IMR-90 (cell line): ENCODE results near the gene KCNE2. TPM values are rescaled to one million over a fixed set of nuclear protein-coding genes. Genes with fewer than 3 reads are reported as not detected.

Source experiments
- ATAC-seq: fragments of 200-7000 bp; cut with Tn5 transposase; 2 replicates; pipeline ENCODE4 v1.9.1; 2020; ENCODE audit warnings: low read depth, mild to moderate bottlenecking, moderate library complexity
- BruUV-seq: library from RNA; stranded (reverse); fragments of 400-500 nt; replicated peaks from 2 replicates; lab custom pipeline; 2021; lab: Mats Ljungman, UMichigan
- CTCF ChIA-PET: fragments of 300-600 bp; formaldehyde crosslinking; extraction: SDS; loops from one replicate; lab custom pipeline; 2021; ENCODE audit warnings: antibody characterized with exemption; lab: Yijun Ruan, JAX
- POLR2A ChIA-PET: fragments of 300-600 bp; sonication (Branson Sonifier 250); formaldehyde crosslinking; loops from one replicate; lab custom pipeline; 2022; ENCODE audit warnings: antibody characterized with exemption; ENCODE audit not compliant: unreplicated experiment; lab: Charles Lee
- DNase-seq: peaks from one replicate; pipeline ENCODE4 v3.0.0; 2013
- H2AFZ ChIP-seq: replicated peaks from 2 replicates; pipeline ENCODE3; 2013; ENCODE audit warnings: low read length, mild to moderate bottlenecking; ENCODE audit not compliant: poor library complexity
- H2AK5ac ChIP-seq: 2 replicates; pipeline ENCODE4 v1.6.1; 2013; ENCODE audit warnings: low read depth, low read length, inconsistent platforms
- H2AK9ac ChIP-seq: replicated peaks from 2 replicates; pipeline ENCODE3; 2013; ENCODE audit warnings: mild to moderate bottlenecking, low read depth, low read length, moderate library complexity; ENCODE audit not compliant: poor library complexity
- H2BK120ac ChIP-seq: 2 replicates; pipeline ENCODE4 v1.6.1; 2013; ENCODE audit warnings: low read depth, low read length, inconsistent platforms
- H2BK15ac ChIP-seq: 3 replicates; pipeline ENCODE4 v1.6.1; 2013; ENCODE audit warnings: low read depth, low read length, inconsistent platforms
- H2BK20ac ChIP-seq: 2 replicates; pipeline ENCODE4 v1.6.1; 2013; ENCODE audit warnings: low read depth, mild to moderate bottlenecking, inconsistent platforms, low read length, moderate library complexity
- H2BK5ac ChIP-seq: 2 replicates; pipeline ENCODE4 v1.6.1; 2013; ENCODE audit warnings: mild to moderate bottlenecking, low read depth, low read length, inconsistent platforms; ENCODE audit not compliant: poor library complexity, severe bottlenecking
- H3K14ac ChIP-seq: replicated peaks from 2 replicates; pipeline ENCODE4 v1.6.1; 2013; ENCODE audit warnings: low read depth, low read length, inconsistent platforms
- H3K18ac ChIP-seq: 2 replicates; pipeline ENCODE4 v1.6.1; 2013; ENCODE audit warnings: low read depth, low read length, control low read depth
- H3K23ac ChIP-seq: 2 replicates; pipeline ENCODE4 v1.6.1; 2013; ENCODE audit warnings: low read depth, low read length, inconsistent platforms
- H3K27ac ChIP-seq: 2 replicates; pipeline ENCODE4 v1.5.1; 2013; ENCODE audit warnings: mild to moderate bottlenecking, control low read depth, low read length; ENCODE audit not compliant: insufficient read depth
- H3K27me3 ChIP-seq: 2 replicates; pipeline ENCODE4 v1.6.1; 2013; ENCODE audit warnings: low read length; ENCODE audit not compliant: control insufficient read depth, insufficient read depth
- H3K36me3 ChIP-seq: 2 replicates; pipeline ENCODE4 v1.6.1; 2013; ENCODE audit warnings: low read length, mixed read lengths; ENCODE audit not compliant: control insufficient read depth, insufficient read depth
- H3K4ac ChIP-seq: 2 replicates; pipeline ENCODE4 v1.6.1; 2013; ENCODE audit warnings: low read depth, low read length, inconsistent platforms
- H3K4me1 ChIP-seq: 2 replicates; pipeline ENCODE4 v1.6.1; 2013; ENCODE audit warnings: low read length, mixed read lengths; ENCODE audit not compliant: control insufficient read depth, insufficient read depth
- H3K4me2 ChIP-seq: 2 replicates; pipeline ENCODE4 v1.6.1; 2013; ENCODE audit warnings: low read depth, mild to moderate bottlenecking, control low read depth, low read length, moderate library complexity
- H3K4me3 ChIP-seq: 2 replicates; pipeline ENCODE4 v1.5.1; 2013; ENCODE audit warnings: low read depth, mild to moderate bottlenecking, control low read depth, low read length, moderate library complexity; ENCODE audit not compliant: insufficient read depth
- H3K56ac ChIP-seq: 2 replicates; pipeline ENCODE4 v1.6.1; 2013; ENCODE audit warnings: low read length, inconsistent platforms; ENCODE audit not compliant: insufficient read depth; ENCODE audit errors: extremely low read depth
- H3K79me1 ChIP-seq, 2 experiments: 2 replicates each; pipeline ENCODE4 v1.6.1; 2013; ENCODE audit warnings: low read length in 2 of 2, inconsistent platforms in 1 of 2, low read depth in 1 of 2
- H3K9ac ChIP-seq: 2 replicates; pipeline ENCODE4 v1.6.1; 2013; ENCODE audit warnings: low read depth, low read length, control low read depth
- H3K9me1 ChIP-seq: 2 replicates; pipeline ENCODE4 v1.6.1; 2013; ENCODE audit warnings: low read length, inconsistent platforms; ENCODE audit not compliant: insufficient read depth
- H3K9me3 ChIP-seq: 2 replicates; pipeline ENCODE4 v1.6.1; 2013; ENCODE audit warnings: low read length; ENCODE audit not compliant: control insufficient read depth, insufficient read depth
- H4K20me1 ChIP-seq: 2 replicates; pipeline ENCODE4 v1.6.1; 2013; ENCODE audit warnings: low read length, inconsistent platforms; ENCODE audit not compliant: insufficient read depth
- H4K5ac ChIP-seq: 2 replicates; pipeline ENCODE4 v1.6.1; 2013; ENCODE audit warnings: mild to moderate bottlenecking, low read depth, low read length, control low read depth
- H4K8ac ChIP-seq, 2 experiments: 2 replicates each; pipeline ENCODE4 v1.6.1; 2013; ENCODE audit warnings: low read depth in 2 of 2, low read length in 2 of 2, control low read depth in 1 of 2, inconsistent platforms in 1 of 2
- H4K91ac ChIP-seq: 2 replicates; pipeline ENCODE4 v1.6.1; 2013; ENCODE audit warnings: low read depth, low read length, inconsistent platforms; ENCODE audit not compliant: insufficient read depth
- CEBPB ChIP-seq: IDR thresholded peaks from 2 replicates; pipeline ENCODE4 v1.6.1; 2012; ENCODE audit warnings: low read depth, low read length, improper control_type of control experiment
- FOS ChIP-seq: fragments of 150-350 bp; IDR thresholded peaks from 2 replicates; pipeline ENCODE4 v1.6.1; 2016; ENCODE audit warnings: low read depth, low read length
- MAZ ChIP-seq: IDR thresholded peaks from 2 replicates; pipeline ENCODE4 v1.6.1; 2012; ENCODE audit warnings: low read depth, mild to moderate bottlenecking, low read length, improper control_type of control experiment, moderate library complexity, borderline replicate concordance
- NFE2L2 ChIP-seq: fragments of 150-350 bp; IDR thresholded peaks from 2 replicates; pipeline ENCODE4 v1.6.1; 2016; ENCODE audit warnings: low read depth, mild to moderate bottlenecking, low read length
- RAD21 ChIP-seq: IDR thresholded peaks from 2 replicates; pipeline ENCODE4 v1.6.1; 2012; ENCODE audit warnings: low read length, improper control_type of control experiment
- RFX5 ChIP-seq: IDR thresholded peaks from 2 replicates; pipeline ENCODE4 v1.8.0; 2012; ENCODE audit warnings: low read depth, mild to moderate bottlenecking, low read length, moderate library complexity
- WGBS, 2 experiments: methylation state at CpG; one replicate each; pipeline versions ENCODE4 v1.1.5 to v1.1.7; 2013; ENCODE audit warnings: missing lambda C conversion rate in 2 of 2; ENCODE audit not compliant: insufficient read length in 1 of 2; ENCODE audit errors: extremely low coverage in 2 of 2; 5-methylcytosine and 5-hydroxymethylcytosine counted together
- dilution Hi-C: fragments of 300-500 bp; cut with HindIII; formaldehyde crosslinking; loops from one replicate; pipeline ENCODE4 v1.14.3; 2018; ENCODE audit warnings: low sequenced_read_pairs; ENCODE audit not compliant: unreplicated experiment
- in situ Hi-C: fragments of 300-500 bp; cut with MboI; formaldehyde crosslinking; loops from 3 replicates; pipeline ENCODE4 v1.14.3; 2019; ENCODE audit warnings: low sequenced_read_pairs, inconsistent platforms, mixed read lengths
- intact Hi-C: fragments of 100-400 bp; cut with micrococcal nuclease; formaldehyde crosslinking; loops from 2 replicates; pipeline ENCODE4 v1.10.0; 2022
- polyA plus RNA-seq, 3 experiments: library from polyadenylated mRNA; depleted of rRNA; stranded (reverse); fragments of >200 nt; gene quantifications; 2 replicates each; pipeline ENCODE4 v1.2.3, GENCODE V29; 2012; ENCODE audit warnings: low replicate concordance in 1 of 3
- total RNA-seq: library from RNA; depleted of rRNA; stranded (reverse); fragments of >200 nt; gene quantifications from 2 replicates; pipeline ENCODE4 v1.2.3, GENCODE V29; 2012
- TF ChIP-seq, protein P1 (sequence below): conservative IDR thresholded peaks from 2 replicates; pipeline ENCODE4 v1.5.1; 2012; ENCODE audit warnings: mild to moderate bottlenecking, low read depth, low read length, improper control_type of control experiment

Gene KCNE2
- total and polyA plus RNA-seq, 2 of the 4 experiments (the other 2 are of a cell fraction): not detected

DNA sequence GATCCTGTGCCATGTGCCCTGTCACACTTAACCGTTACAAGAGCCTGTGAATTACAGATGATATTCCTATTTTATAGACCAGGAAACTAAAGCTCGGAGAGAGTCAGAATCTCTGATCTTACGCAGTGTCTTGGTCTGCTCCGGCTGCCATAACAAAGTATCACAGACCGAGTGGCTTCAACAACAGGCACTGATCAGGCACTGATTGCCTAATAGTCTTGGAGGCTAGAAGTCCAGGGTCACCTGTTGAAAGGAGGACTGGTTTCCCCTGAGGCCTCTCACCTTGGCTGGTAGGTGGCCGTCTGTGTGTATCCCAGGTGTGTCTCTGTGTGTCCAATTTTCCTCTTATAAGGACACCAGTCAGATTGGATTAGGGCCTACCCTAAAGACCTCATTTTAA is 31.5 kb upstream of the KCNE2 start:
- ATAC-seq: no peak
- in situ Hi-C loops: no loop called here
- H4K91ac ChIP-seq: no peak overlapping the region

More for the DNA sequence above, 31.5 kb upstream of the KCNE2 start:
- Histone ChIP-seq H2BK120ac (no peak overlapping the region), H2BK20ac (no peak overlapping the region), H3K36me3 (no peaks in the 10 kb centered on the region), H3K4me1 (peaks cover 25% of the 10 kb centered on the region), H4K20me1 (no peaks in the 10 kb centered on the region), H2BK5ac (no peak overlapping the region), H3K9me1 (peaks cover 2% of the 10 kb centered on the region), H3K27me3 (peaks cover 8% of the 10 kb centered on the region), H3K18ac (no peak overlapping the region), H3K4me2 (no peak overlapping the region), H3K23ac (no peak overlapping the region), H2AK5ac (no peak overlapping the region), H2AFZ (no peak overlapping the region), H3K4ac (no peak overlapping the region), H2AK9ac (no peak overlapping the region), H4K5ac (no peak overlapping the region), H3K9ac (no peak overlapping the region), H2BK15ac (no peak overlapping the region), H3K56ac (no peak overlapping the region), H3K79me1 (no peaks in the 10 kb centered on the region), H3K27ac (no peak overlapping the region), H3K4me3 (no peak overlapping the region), H3K14ac (no peak overlapping the region), H4K8ac (no peak overlapping the region), H3K9me3 (no peaks in the 10 kb centered on the region)
- POLR2A ChIA-PET: no interaction called here
- no peak for DNase-seq
- 100% methylated on average over 1 of the region's 6 CpGs; no CpG with 5 or more reads in 1 of the 2 experiments for WGBS, 2 experiments
- CTCF ChIA-PET: interaction anchor here (1.0 kb wide), 1 partner anchor 16 kb away, joined by 3 read pairs; no protein-coding TSS in a partner anchor
- dilution Hi-C loops (no loop called here), intact Hi-C loops (no loop called here)
- no TSS peak for BruUV-seq
- TF ChIP-seq FOS: no peak
- TF ChIP-seq, protein P1, sequence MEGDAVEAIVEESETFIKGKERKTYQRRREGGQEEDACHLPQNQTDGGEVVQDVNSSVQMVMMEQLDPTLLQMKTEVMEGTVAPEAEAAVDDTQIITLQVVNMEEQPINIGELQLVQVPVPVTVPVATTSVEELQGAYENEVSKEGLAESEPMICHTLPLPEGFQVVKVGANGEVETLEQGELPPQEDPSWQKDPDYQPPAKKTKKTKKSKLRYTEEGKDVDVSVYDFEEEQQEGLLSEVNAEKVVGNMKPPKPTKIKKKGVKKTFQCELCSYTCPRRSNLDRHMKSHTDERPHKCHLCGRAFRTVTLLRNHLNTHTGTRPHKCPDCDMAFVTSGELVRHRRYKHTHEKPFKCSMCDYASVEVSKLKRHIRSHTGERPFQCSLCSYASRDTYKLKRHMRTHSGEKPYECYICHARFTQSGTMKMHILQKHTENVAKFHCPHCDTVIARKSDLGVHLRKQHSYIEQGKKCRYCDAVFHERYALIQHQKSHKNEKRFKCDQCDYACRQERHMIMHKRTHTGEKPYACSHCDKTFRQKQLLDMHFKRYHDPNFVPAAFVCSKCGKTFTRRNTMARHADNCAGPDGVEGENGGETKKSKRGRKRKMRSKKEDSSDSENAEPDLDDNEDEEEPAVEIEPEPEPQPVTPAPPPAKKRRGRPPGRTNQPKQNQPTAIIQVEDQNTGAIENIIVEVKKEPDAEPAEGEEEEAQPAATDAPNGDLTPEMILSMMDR: no peak
- no peak for TF ChIP-seq RFX5
- TF ChIP-seq RAD21: no peak
- no peak for TF ChIP-seq MAZ
- TF ChIP-seq NFE2L2: no peak
- TF ChIP-seq CEBPB: no peak
